Type B pancreatic cell (in vitro differentiated cells): ENCODE measurements around the gene KIFC1. TPM values are rescaled to one million over a fixed set of nuclear protein-coding genes. Genes with fewer than 3 reads are reported as not detected.
A peak's percentile ranks its signal among the peaks of the same experiment; 100 is the strongest.
"Not testable (repeated sequence)": the region's sequence is repeated elsewhere in the genome, so short reads cannot be mapped to it uniquely, and the experiment has no call there.

Source experiments
- DNase-seq: peaks from one replicate; pipeline ENCODE4 v3.0.0; 2021; ENCODE audit warnings: mixed read lengths; ENCODE audit not compliant: unreplicated experiment; ENCODE audit errors: extremely low spot score
- H3K27ac Mint-ChIP-seq: 2 replicates; pipeline ENCODE4 v1.8.0; 2021; ENCODE audit warnings: mild to moderate bottlenecking, mixed read lengths
- H3K27me3 Mint-ChIP-seq: 2 replicates; pipeline ENCODE4 v1.8.0; 2021; ENCODE audit warnings: mixed read lengths
- H3K36me3 Mint-ChIP-seq: 2 replicates; pipeline ENCODE4 v1.8.0; 2021; ENCODE audit warnings: mixed read lengths
- H3K4me1 Mint-ChIP-seq: one replicate; pipeline ENCODE4 v1.8.0; 2021; ENCODE audit warnings: mixed read lengths; ENCODE audit not compliant: unreplicated experiment
- H3K4me3 Mint-ChIP-seq: 2 replicates; pipeline ENCODE4 v1.8.0; 2021; ENCODE audit warnings: mild to moderate bottlenecking, mixed read lengths
- H3K9me3 Mint-ChIP-seq: 2 replicates; pipeline ENCODE4 v1.8.0; 2021; ENCODE audit warnings: mixed read lengths
- CTCF ChIP-seq: fragments of 200-600 bp; sonication (generic); conservative IDR thresholded peaks from 2 replicates; pipeline ENCODE4 v1.5.0; 2021; ENCODE audit warnings: antibody characterized with exemption, mild to moderate bottlenecking
- long read RNA-seq: library from polyadenylated mRNA; unstranded; transcript quantifications from one replicate; pipeline ENCODE4 v2.0.0, GENCODE V29; 2020
- total RNA-seq: library from RNA; stranded (reverse); gene quantifications from 2 replicates; pipeline ENCODE4 v1.2.1, GENCODE V29; 2021; ENCODE audit warnings: low replicate concordance

KIFC1 gene
- 28.0 and 67.7 TPM in 2 replicates for total RNA-seq
- long read RNA-seq, partial matches to known transcripts, result 3 of 11 reads
- long read RNA-seq, other reads (novel, unspliced or antisense), result 4 of 11 reads

GRCh38 chr6:33391278-33391921 lies at the start of gene KIFC1:
TSS of gene KIFC1 (plus strand) at chr6:33391823. CDS start at chr6:33391986, 163 bp downstream.
- peak; percentile 99 for TF ChIP-seq CTCF
- H3K27me3 Mint-ChIP-seq, result no peaks in the 10 kb centered on the region
- H3K4me3 Mint-ChIP-seq, result peak within 1 kb of the TSS; percentile 91
- peak within 1 kb of the TSS; percentile 97 for H3K27ac Mint-ChIP-seq
- H3K9me3 Mint-ChIP-seq, result no peaks in the 10 kb centered on the region
- peaks cover 10% of the 10 kb centered on the region for H3K36me3 Mint-ChIP-seq
- DNase-seq, result peak; percentile 100
- H3K4me1 Mint-ChIP-seq, result peaks cover 34% of the 10 kb centered on the region

- not testable (repeated sequence) for H3K27ac Mint-ChIP-seq, H3K9me3 Mint-ChIP-seq, H3K36me3 Mint-ChIP-seq, H3K4me1 Mint-ChIP-seq, DNase-seq, H3K4me3 Mint-ChIP-seq
- H3K27me3 Mint-ChIP-seq, result peaks cover 10% of the 10 kb centered on the region
Observed at GRCh38 chr6:33343606-33343952, 48.0 kb upstream of the KIFC1 start.

- peaks cover 12% of the 10 kb centered on the region for H3K4me1 Mint-ChIP-seq
- H3K36me3 Mint-ChIP-seq, result no peaks in the 10 kb centered on the region
- H3K27ac Mint-ChIP-seq, result no peak overlapping the region
- peaks cover 10% of the 10 kb centered on the region for H3K27me3 Mint-ChIP-seq
- no peak for DNase-seq
- H3K9me3 Mint-ChIP-seq, result no peaks in the 10 kb centered on the region
- H3K4me3 Mint-ChIP-seq, result no peak overlapping the region
- TF ChIP-seq CTCF, result no peak
Observed at GRCh38 chr6:33343953-33344611, 47.5 kb upstream of the KIFC1 start.

- Mint-ChIP-seq H3K4me1 (peaks cover 21% of the 10 kb centered on the region), H3K36me3 (no peaks in the 10 kb centered on the region), H3K4me3 (peak overlapping the region; percentile 46), H3K27me3 (peaks cover 10% of the 10 kb centered on the region), H3K27ac (peak overlapping the region; percentile 84), H3K9me3 (no peaks in the 10 kb centered on the region)
- no peak for DNase-seq
- peak; percentile 79 for TF ChIP-seq CTCF
Observed at GRCh38 chr6:33344701-33345697, 46.6 kb upstream of the KIFC1 start.

DNA sequence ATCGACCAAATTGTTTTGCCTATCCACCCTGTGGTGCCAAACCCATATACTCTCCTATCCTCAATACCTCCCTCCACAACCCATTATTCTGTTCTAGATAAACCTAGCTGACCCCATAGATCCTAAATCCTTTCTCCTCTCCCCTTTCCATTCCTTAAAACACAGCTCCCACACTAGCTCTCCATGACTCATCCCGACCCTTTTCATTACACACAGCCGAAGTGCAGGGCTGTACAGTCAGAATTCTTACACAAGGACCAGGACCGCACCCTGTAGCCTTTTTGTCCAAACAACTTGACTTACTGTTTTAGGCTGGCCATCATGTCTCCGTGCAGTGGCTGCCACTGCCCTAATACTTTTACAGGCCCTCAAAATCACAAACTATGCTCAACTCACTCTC lies 44.7 kb upstream of the KIFC1 start:
- Mint-ChIP-seq H3K27me3 (peaks cover 10% of the 10 kb centered on the region), H3K4me1 (peaks cover 21% of the 10 kb centered on the region), H3K27ac (peak overlapping the region; percentile 34)
- not testable (repeated sequence) for DNase-seq, H3K4me3 Mint-ChIP-seq, H3K36me3 Mint-ChIP-seq, H3K9me3 Mint-ChIP-seq

DNA sequence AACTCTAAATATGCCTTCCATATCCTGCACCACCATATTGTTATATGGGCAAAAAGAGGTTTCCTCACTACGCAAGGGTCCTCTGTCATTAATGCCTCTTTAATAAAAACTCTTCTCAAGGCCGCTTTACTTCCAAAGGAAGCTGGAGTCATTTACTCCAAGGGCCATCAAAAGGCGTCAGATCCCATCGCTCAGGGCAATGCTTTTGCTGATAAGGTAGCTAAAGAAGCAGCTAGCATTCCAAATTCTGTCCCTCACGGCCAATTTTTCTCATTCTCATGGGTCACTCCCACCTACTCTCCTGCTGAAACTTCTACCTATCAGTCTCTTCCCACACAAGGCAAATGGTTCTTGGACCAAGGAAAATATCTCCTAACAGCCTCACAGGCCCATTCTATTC lies 43.8 kb upstream of the KIFC1 start:
- no peak overlapping the region for H3K4me3 Mint-ChIP-seq
- H3K27ac Mint-ChIP-seq, result no peak overlapping the region
- peaks cover 10% of the 10 kb centered on the region for H3K27me3 Mint-ChIP-seq
- TF ChIP-seq CTCF, result no peak
- peaks cover 23% of the 10 kb centered on the region for H3K4me1 Mint-ChIP-seq
- DNase-seq, result no peak
- no peaks in the 10 kb centered on the region for H3K9me3 Mint-ChIP-seq
- no peaks in the 10 kb centered on the region for H3K36me3 Mint-ChIP-seq

GRCh38 chr6:33355860-33356259 lies 35.8 kb upstream of the KIFC1 start:
- not testable (repeated sequence) for H3K36me3 Mint-ChIP-seq, DNase-seq, H3K27me3 Mint-ChIP-seq, H3K9me3 Mint-ChIP-seq
- Mint-ChIP-seq H3K4me1 (peaks cover 26% of the 10 kb centered on the region), H3K4me3 (peak overlapping the region; percentile 38), H3K27ac (peak overlapping the region; percentile 61)
